ENCODE data around the gene RFC2. TPM values are rescaled to one million over a fixed set of nuclear protein-coding genes. Genes with fewer than 3 reads are reported as not detected.

The RFC2 gene
- total and polyA plus RNA-seq, 10 of the 15 experiments (the other 5 are each of a cell fraction or from before 2014, with no cell fraction given), result 25.8 to 145 (median 90.9) TPM

GRCh38 chr7:74287303-74288033 is 33.3 kb upstream of the RFC2 start:
- intact Hi-C loops (cut with micrococcal nuclease; ENCODE audit: unreplicated experiment) (loop anchor here (2.0 to 10.0 kb wide), 4 partner anchors 17 to 377 kb away; no protein-coding TSS in a partner anchor), in situ Hi-C loops (cut with MboI) (loop anchor here (5.0 kb wide), 1 partner anchor 80 kb away; no protein-coding TSS in a partner anchor)
- peaks cover 44% of the 10 kb centered on the region for H3K4me1 ChIP-seq (ENCODE audit: control insufficient read depth, insufficient read depth, low read length)
- RAD21 ChIA-PET (ENCODE audit: unreplicated experiment), result interaction anchor here (0.6 to 12.0 kb wide), 17 partner anchors 9 to 114 kb away, joined by 3 to 169 read pairs (median 5); partner anchors contain the start of genes LAT2 and RFC2
- no peak overlapping the region for H2AFZ ChIP-seq (ENCODE audit: control insufficient read depth, low read depth, low read length)
- POLR2A ChIA-PET, result interaction anchor here (0.8 to 8.7 kb wide), 9 partner anchors 8 to 81 kb away, joined by 3 to 171 read pairs (median 5); partner anchors contain the start of gene LAT2
- peak overlapping the region; percentile 93 for H3K27ac ChIP-seq (ENCODE audit: control insufficient read depth, insufficient read depth)
- no TSS peak for BruUV-seq (replicated peaks)
- SMC1A ChIA-PET (ENCODE audit: uncharacterized antibody, unreplicated experiment), result interaction anchor here (0.7 to 12.0 kb wide), 13 partner anchors 9 to 113 kb away, joined by 3 to 285 read pairs (median 4); no protein-coding TSS in a partner anchor
- no peaks in the 10 kb centered on the region for H3K36me3 ChIP-seq (ENCODE audit: control insufficient read depth in 2 of 2, insufficient read depth in 2 of 2, low read length in 1 of 2)
- peak; percentile 13 for FAIRE-seq
- WGBS (ENCODE audit: insufficient coverage, insufficient replicate concordance, low lambda C conversion rate, missing lambda C conversion rate), result 72% methylated on average over 7 of the region's 7 CpGs
- H3K79me2 ChIP-seq (ENCODE audit: control insufficient read depth, insufficient read depth, low read length), result peaks cover 56% of the 10 kb centered on the region
- ATAC-seq, result no peak
- TF ChIP-seq IKZF2 (IDR thresholded peaks at IDR 0.05) (peak; percentile 24 to 28; a peak in 1 of 4 replicates), IRF4 (IDR thresholded peaks at IDR 0.05; ENCODE audit: low read depth, low read length) (no peak), IKZF1 (conservative IDR thresholded peaks at IDR 0.05) (0 out of 2 replicates have a peak, but pooled peaks have one; percentile 18), CTCF (IDR thresholded peaks at IDR 0.05 in 2 of 3, conservative IDR thresholded peaks at IDR 0.05 in 1 of 3; ENCODE audit: control insufficient read depth in 2 of 3, extremely low read depth in 1 of 3, insufficient read depth in 1 of 3, low read depth in 3 of 3, low read length in 3 of 3) (no peak), HDAC6 (IDR thresholded peaks at IDR 0.05; ENCODE audit: unreplicated experiment) (no peak), PKNOX1 (IDR thresholded peaks at IDR 0.05) (no peak), RAD51 (IDR thresholded peaks at IDR 0.05) (no peak)
- TF ChIP-seq, protein P1, sequence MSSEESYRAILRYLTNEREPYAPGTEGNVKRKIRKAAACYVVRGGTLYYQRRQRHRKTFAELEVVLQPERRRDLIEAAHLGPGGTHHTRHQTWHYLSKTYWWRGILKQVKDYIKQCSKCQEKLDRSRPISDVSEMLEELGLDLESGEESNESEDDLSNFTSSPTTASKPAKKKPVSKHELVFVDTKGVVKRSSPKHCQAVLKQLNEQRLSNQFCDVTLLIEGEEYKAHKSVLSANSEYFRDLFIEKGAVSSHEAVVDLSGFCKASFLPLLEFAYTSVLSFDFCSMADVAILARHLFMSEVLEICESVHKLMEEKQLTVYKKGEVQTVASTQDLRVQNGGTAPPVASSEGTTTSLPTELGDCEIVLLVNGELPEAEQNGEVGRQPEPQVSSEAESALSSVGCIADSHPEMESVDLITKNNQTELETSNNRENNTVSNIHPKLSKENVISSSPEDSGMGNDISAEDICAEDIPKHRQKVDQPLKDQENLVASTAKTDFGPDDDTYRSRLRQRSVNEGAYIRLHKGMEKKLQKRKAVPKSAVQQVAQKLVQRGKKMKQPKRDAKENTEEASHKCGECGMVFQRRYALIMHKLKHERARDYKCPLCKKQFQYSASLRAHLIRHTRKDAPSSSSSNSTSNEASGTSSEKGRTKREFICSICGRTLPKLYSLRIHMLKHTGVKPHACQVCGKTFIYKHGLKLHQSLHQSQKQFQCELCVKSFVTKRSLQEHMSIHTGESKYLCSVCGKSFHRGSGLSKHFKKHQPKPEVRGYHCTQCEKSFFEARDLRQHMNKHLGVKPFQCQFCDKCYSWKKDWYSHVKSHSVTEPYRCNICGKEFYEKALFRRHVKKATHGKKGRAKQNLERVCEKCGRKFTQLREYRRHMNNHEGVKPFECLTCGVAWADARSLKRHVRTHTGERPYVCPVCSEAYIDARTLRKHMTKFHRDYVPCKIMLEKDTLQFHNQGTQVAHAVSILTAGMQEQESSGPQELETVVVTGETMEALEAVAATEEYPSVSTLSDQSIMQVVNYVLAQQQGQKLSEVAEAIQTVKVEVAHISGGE (CRISPR knock-in tag; IDR thresholded peaks at IDR 0.05), result no peak
- H3K27me3 ChIP-seq (replicated peaks in 1 of 2; ENCODE audit: control insufficient read depth in 2 of 2, insufficient read depth in 2 of 2, low read length in 1 of 2), result no peaks in the 10 kb centered on the region
- peaks cover 3% of the 10 kb centered on the region; the same call in 1 of the 2 replicates for H4K20me1 ChIP-seq (ENCODE audit: control insufficient read depth, insufficient read depth)
- CTCF ChIA-PET, result interaction anchor here (0.6 to 9.2 kb wide), 9 partner anchors 8 to 207 kb away, joined by 3 to 103 read pairs (median 9); partner anchors contain the start of gene LAT2
- H3K9ac ChIP-seq (ENCODE audit: control insufficient read depth, insufficient read depth, low read length), result no peak overlapping the region
- no peaks in the 10 kb centered on the region for H3K9me3 ChIP-seq (replicated peaks; ENCODE audit: control insufficient read depth, insufficient read depth, low read length)
- no peak for DNase-seq (ENCODE audit: low read depth, low spot score)
- peak overlapping the region; percentile 71 for H3K4me2 ChIP-seq (ENCODE audit: control insufficient read depth, insufficient read depth)
- H3K4me3 ChIP-seq, result peak overlapping the region; percentile 92
